NCI-H1436 (cell line): Measurements from ENCODE around the gene ZNF138.
A peak's percentile ranks its signal among the peaks of the same experiment; 100 is the strongest.

Experiments
- DNase-seq: peaks from one replicate; lab custom pipeline; 2025; lab: John Stamatoyannopoulos, UW

Gene ZNF138

DNA sequence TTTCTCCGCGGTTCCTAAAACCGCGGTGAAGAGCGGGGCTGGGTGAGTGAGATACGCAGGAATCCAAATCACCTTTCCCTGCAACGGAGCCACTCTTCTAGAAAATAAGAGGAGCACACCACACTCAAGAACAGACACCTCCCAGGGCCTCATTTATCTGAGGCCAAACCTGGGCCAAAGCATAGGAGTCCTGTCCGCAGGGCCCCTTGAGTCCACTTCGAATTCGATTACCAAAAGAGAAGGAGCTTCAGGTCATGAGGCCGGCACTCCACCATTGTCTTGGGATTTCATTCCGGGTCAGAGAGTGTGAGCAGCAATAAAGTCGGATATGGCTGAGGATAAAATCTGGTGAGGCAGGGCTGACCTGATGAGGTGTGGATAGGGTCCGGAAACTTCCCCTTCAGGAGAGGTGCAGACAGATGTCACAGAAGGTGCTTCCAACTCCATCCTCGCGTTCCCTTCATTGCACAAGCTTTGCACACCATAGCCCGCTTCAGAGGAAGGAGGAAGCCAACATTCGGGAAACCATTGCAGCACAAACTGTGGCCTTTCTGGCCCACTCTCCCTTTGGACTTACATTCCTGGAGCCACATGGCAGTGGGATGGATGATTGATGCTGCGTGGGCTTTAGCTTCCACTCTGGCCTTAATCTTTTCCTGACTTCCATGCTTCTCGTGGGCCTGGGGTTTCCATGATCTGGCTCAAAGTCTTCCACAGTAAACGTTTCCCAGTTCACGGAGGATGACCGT lies 81.6 kb downstream of the ZNF138 start:
- DNase-seq, result no peak

GRCh38 chr7:64876792-64877713 lies 82.8 kb downstream of the ZNF138 start:
- DNase-seq, result peak; percentile 57

GRCh38 chr7:64877714-64878610 lies 83.7 kb downstream of the ZNF138 start:
- no peak for DNase-seq

GRCh38 chr7:64878684-64879083 lies 84.5 kb downstream of the ZNF138 start:
- DNase-seq, result no peak

GRCh38 chr7:64879086-64879730 lies 85.0 kb downstream of the ZNF138 start:
- no peak for DNase-seq

DNA sequence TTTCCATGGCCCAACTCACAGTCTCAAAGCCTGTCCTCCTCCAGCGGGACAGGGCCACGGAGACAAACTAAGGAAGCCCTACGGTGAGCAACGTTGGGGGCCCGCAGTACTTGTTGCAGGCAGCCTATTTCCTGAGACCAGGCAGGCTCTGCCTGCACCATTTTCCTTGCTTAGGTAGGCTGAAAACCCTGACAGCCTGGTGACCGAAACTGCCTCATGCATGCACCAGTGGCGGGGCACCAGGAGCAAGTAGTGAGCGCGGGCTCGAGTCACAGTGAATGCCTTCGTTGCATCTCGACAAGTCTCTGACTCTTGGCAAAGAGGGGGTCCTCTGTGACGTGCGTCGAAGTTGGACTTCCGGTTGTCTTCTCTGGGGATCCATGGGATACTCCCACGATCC lies 85.6 kb downstream of the ZNF138 start:
- DNase-seq, result no peak

DNA sequence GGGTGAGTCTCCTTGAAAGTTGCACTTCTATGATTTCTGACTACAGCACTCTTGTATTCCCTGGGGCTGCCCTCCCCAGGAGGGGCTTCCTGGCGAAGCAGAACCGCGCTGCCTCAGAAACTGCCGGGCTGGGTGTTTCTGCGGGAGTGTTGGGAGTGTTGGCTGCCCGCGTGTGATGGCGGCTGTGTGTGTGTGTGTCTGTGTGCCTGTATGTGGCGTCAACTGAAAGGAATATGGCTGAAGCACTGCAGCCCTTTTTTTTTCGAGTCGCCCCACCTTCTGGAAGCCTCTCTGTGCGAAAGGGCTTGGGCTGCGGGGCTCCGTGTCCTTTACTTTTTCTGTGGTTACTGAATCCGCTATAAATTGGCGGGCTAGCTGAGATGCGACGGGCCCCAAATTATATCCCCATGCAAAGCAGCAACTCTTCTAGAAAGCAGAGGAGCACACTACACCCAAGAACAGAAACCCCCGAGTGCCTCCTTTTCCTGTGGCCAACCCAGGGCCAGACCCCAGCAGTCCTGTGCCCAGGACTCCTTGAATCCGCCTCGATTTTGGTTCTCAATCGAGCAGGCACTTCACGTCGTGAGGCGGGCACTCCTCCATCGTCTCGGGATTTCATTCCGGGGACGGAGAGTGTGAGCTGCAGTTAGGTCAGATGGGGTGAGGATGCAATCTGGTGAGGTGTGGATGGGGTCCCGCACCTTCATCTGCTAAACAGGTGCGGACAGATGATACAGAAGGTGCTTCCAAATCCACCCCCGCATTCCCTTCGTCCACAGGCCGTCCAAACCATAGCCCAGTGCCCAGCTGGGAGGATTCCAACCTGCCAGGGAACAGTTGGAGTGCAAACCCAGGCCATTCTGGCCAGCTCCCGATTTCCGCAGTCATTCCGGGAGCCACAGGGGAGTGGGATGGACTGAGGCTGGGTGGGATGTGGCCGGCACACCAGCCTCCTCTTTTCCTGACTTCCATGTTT lies 86.4 kb downstream of the ZNF138 start:
- no peak for DNase-seq

- DNase-seq, result no peak
Measured at GRCh38 chr7:64881461-64882287, 87.4 kb downstream of the ZNF138 start.

GRCh38 chr7:64882341-64883112 lies 88.3 kb downstream of the ZNF138 start:
- DNase-seq, result no peak
